Measurements from ENCODE around the gene ALDH3A1. TPM values are rescaled to one million over a fixed set of nuclear protein-coding genes. Genes with fewer than 3 reads are reported as not detected.

Gene ALDH3A1
- total and polyA plus RNA-seq, 10 of the 15 experiments (the other 5 are each of a cell fraction or from before 2014, with no cell fraction given): 0.20 TPM; not detected in 9

GRCh38 chr17:19744922-19745757, 3.0 kb downstream of the ALDH3A1 start:
- POLR2A ChIA-PET: no interaction called here

More at GRCh38 chr17:19744922-19745757, 3.0 kb downstream of the ALDH3A1 start:
- BruUV-seq (replicated peaks): no TSS peak
- no peaks in the 10 kb centered on the region for H4K20me1 ChIP-seq (ENCODE audit: control insufficient read depth, insufficient read depth)
- H3K9me3 ChIP-seq (replicated peaks; ENCODE audit: control insufficient read depth, insufficient read depth, low read length): no peaks in the 10 kb centered on the region
- H2AFZ ChIP-seq (ENCODE audit: control insufficient read depth, low read depth, low read length): peak overlapping the region; percentile 11; the same call in 1 of the 2 replicates
- in situ Hi-C loops (cut with MboI) (no loop called here), intact Hi-C loops (cut with micrococcal nuclease; ENCODE audit: unreplicated experiment) (no loop called here)
- ATAC-seq: peak; percentile 94
- H3K4me3 ChIP-seq: no peak overlapping the region
- no peak overlapping the region for H3K27ac ChIP-seq (ENCODE audit: control insufficient read depth, insufficient read depth)
- WGBS (ENCODE audit: insufficient coverage, insufficient replicate concordance, low lambda C conversion rate, missing lambda C conversion rate): 42% methylated on average over 47 of the region's 50 CpGs
- no peak for DNase-seq (ENCODE audit: low read depth, low spot score)
- peak; percentile 23 for FAIRE-seq
- H3K36me3 ChIP-seq (ENCODE audit: control insufficient read depth in 2 of 2, insufficient read depth in 2 of 2, low read length in 1 of 2): no peaks in the 10 kb centered on the region
- SMC1A ChIA-PET (ENCODE audit: uncharacterized antibody, unreplicated experiment): no interaction called here
- no peak overlapping the region for H3K9ac ChIP-seq (ENCODE audit: control insufficient read depth, insufficient read depth, low read length)
- H3K27me3 ChIP-seq (replicated peaks in 1 of 2; ENCODE audit: control insufficient read depth in 2 of 2, insufficient read depth in 2 of 2, low read length in 1 of 2): no peaks in the 10 kb centered on the region
- CTCF ChIA-PET: interaction anchor here (0.6 to 2.0 kb wide), 13 partner anchors 9 to 382 kb away, joined by 3 to 11 read pairs (median 3); no protein-coding TSS in a partner anchor
- H3K4me1 ChIP-seq (ENCODE audit: control insufficient read depth, insufficient read depth, low read length): peaks cover 5% of the 10 kb centered on the region
- peak; percentile 30; the same call in 1 of the 2 replicates for TF ChIP-seq LARP7 (IDR thresholded peaks at IDR 0.05)
- TF ChIP-seq RAD21 (IDR thresholded peaks at IDR 0.05; ENCODE audit: insufficient read depth, low read depth, low read length): peak; percentile 50
- peak in 1 of 2 experiments; percentile 28; a peak in 1 of 4 replicates for TF ChIP-seq BHLHE40 (IDR thresholded peaks at IDR 0.05; ENCODE audit: borderline replicate concordance in 1 of 2, low read depth in 2 of 2, low read length in 1 of 2)
- no peak for TF ChIP-seq CBFB (IDR thresholded peaks at IDR 0.05; ENCODE audit: low read depth)
- no peak for TF ChIP-seq HSF1 (IDR thresholded peaks at IDR 0.05; ENCODE audit: low read depth, low read length)
- no peak for TF ChIP-seq TCF12 (IDR thresholded peaks at IDR 0.05; ENCODE audit: low read depth, low read length)
- TF ChIP-seq POLR2A (IDR thresholded peaks at IDR 0.05; ENCODE audit: low read depth, low read length): peak; percentile 68
- 0 out of 2 replicates have a peak, but pooled peaks have one; percentile 18 for TF ChIP-seq SMC3 (IDR thresholded peaks at IDR 0.05; ENCODE audit: borderline replicate concordance, low read length)
- peak; percentile 73 to 97 (median 82) for TF ChIP-seq CTCF (IDR thresholded peaks at IDR 0.05 in 2 of 3, conservative IDR thresholded peaks at IDR 0.05 in 1 of 3; ENCODE audit: control insufficient read depth in 2 of 3, extremely low read depth in 1 of 3, insufficient read depth in 1 of 3, low read depth in 3 of 3, low read length in 3 of 3)
- peak; percentile 77 for TF ChIP-seq YY1 (IDR thresholded peaks at IDR 0.05; ENCODE audit: low read depth, low read length)
- no peaks in the 10 kb centered on the region for H3K79me2 ChIP-seq (ENCODE audit: control insufficient read depth, insufficient read depth, low read length)
- RAD21 ChIA-PET (ENCODE audit: unreplicated experiment): interaction anchor here (1.1 kb wide), 1 partner anchor 19 kb away, joined by 3 read pairs; no protein-coding TSS in a partner anchor
- peak overlapping the region; percentile 40; the same call in 1 of the 2 replicates for H3K4me2 ChIP-seq (ENCODE audit: control insufficient read depth, insufficient read depth)

All from GM12878 (cell line).